ENCODE measurements around the gene PACS1.

PACS1 gene

DNA sequence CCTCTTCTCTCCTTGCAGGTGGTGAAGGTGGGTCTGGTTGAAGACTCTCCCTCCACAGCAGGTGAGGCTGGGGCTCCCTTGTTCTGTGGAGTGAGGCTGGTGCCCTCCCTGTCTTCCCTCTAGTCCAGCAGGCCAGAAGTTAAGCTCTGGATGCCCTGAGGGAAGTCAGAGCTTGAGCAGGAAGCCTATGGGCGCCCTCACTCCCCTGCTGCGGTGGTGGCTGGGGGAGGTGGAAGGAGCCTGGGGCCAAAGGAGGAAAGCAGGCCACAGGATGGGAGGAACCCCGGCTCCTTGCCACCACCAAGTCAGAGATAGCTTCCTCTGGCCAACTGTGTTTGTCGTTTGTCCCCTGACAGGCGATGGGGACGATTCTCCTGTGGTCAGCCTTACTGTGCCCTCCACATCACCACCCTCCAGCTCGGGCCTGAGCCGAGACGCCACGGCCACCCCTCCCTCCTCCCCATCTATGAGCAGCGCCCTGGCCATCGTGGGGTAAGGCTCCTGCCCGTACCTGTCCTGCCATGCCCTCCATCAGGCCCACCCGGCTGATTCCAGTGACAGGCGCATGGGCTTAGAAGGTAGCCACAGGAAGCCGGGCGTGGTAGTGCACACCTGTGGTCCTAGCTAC is 168.8 kb downstream of the PACS1 start:
- TF ChIP-seq, protein P1, sequence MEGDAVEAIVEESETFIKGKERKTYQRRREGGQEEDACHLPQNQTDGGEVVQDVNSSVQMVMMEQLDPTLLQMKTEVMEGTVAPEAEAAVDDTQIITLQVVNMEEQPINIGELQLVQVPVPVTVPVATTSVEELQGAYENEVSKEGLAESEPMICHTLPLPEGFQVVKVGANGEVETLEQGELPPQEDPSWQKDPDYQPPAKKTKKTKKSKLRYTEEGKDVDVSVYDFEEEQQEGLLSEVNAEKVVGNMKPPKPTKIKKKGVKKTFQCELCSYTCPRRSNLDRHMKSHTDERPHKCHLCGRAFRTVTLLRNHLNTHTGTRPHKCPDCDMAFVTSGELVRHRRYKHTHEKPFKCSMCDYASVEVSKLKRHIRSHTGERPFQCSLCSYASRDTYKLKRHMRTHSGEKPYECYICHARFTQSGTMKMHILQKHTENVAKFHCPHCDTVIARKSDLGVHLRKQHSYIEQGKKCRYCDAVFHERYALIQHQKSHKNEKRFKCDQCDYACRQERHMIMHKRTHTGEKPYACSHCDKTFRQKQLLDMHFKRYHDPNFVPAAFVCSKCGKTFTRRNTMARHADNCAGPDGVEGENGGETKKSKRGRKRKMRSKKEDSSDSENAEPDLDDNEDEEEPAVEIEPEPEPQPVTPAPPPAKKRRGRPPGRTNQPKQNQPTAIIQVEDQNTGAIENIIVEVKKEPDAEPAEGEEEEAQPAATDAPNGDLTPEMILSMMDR (IDR thresholded peaks at IDR 0.05; ENCODE audit: insufficient read depth, missing control alignments): no peak
- FAIRE-seq: no peak
- no peak for DNase-seq (ENCODE audit: insufficient read length, low spot score)

GRCh38 chr11:66239511-66239910 is 169.4 kb downstream of the PACS1 start:
- TF ChIP-seq, protein P1 (IDR thresholded peaks at IDR 0.05; ENCODE audit: insufficient read depth, missing control alignments): no peak
- no peak for DNase-seq (ENCODE audit: insufficient read length, low spot score)
- FAIRE-seq: no peak

DNA sequence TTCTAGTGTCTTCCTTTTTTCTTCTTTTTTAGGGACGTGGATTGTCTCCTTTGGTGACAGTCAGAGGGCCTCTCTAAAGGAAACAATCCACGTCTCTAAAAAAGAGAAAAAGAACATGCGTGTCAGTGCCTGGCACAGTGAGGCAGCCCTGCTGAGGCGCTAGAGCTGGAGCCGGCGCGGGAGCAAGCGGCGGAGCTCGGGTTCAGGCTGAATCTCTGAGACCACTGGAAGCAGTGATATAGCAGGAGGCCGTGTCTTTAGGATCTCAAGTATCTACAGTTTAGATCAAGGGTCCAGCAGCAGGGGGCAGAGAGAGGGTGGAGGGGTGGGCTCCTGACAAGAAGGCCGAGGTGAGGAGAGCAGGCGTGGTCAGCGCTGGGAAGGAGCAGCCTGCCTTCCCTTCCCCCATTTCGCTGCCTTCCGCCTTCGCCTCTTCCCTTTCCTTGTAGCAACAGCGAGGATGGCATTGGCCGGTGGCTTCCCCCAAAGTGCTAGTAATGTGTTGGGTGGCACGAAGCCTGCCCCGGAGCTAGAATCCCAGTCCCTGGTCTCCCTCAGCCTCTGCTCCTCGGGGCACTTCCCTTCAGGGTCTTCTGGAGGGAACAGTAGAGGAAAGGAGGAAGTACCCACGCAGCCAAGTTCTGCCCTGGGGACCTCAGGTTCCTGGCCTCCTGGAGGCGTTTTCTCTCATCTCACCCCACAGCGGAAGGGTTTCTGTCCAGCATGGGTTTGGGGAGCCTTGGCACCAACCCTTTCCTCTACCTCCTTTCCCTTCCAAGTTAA is 170.1 kb downstream of the PACS1 start:
- DNase-seq (ENCODE audit: insufficient read length, low spot score) (no peak), FAIRE-seq (no peak)
- TF ChIP-seq, protein P1 (IDR thresholded peaks at IDR 0.05; ENCODE audit: insufficient read depth, missing control alignments): no peak

DNA sequence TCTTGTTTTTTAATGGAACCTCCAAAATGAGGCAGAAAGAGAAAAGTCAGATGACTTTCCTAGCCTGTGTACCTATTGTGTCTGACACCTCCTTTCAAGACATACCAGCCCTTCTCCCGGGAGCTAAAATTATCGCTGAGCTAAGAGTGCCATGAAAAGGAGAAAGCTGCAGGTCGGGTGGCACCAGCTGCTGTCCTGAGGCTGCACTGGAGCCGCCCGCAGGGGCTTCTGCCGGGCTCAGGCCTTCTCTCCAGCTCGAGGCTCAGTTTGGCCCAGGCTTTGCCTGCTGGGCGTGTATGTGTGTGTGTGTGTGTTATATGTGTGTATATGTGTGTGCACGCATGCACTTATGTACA is 170.7 kb downstream of the PACS1 start:
- no peak for DNase-seq (ENCODE audit: insufficient read length, low spot score)
- no peak for FAIRE-seq
- TF ChIP-seq, protein P1 (IDR thresholded peaks at IDR 0.05; ENCODE audit: insufficient read depth, missing control alignments): no peak

- FAIRE-seq (no peak), DNase-seq (ENCODE audit: insufficient read length, low spot score) (no peak)
- TF ChIP-seq, protein P1 (IDR thresholded peaks at IDR 0.05; ENCODE audit: insufficient read depth, missing control alignments): no peak
These were observed 172.2 kb downstream of the PACS1 start for GRCh38 chr11:66242095-66242765.

DNA sequence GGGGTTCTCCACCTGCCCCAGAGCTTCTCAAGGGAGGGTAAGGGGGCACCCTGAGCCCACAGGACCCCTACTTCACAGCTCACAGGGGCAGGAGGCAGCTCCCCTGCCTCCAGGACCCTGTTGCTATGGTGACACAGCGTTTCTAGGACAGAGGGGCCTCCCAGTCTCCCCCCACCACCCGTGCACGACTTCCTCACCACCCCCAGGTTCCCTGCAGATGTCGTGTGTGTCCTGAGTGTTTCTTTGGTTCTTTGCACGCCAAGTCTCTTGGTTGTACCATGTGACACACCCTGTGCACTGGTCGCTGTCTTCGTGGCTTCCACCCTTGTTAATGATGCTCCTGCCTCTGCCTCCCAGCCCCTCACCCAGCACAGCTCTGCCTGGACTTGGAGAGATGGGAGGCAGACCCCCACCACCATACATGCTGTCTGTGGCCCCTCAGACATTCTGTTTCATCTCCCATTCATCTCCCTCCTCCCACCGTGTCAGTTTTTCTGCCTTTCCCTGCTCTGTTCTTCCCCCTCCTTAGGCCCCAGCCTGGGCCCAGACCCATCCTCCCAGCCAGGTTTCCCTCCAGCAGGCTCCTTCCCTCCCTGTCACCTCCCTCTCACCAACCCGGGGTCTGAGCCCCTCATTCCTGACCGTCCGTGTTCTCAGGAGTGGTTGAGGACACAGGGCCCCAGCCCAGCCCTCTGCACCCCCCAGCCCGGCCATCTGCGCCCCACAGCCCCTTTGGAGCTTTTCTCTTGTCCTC is 173.9 kb downstream of the PACS1 start:
- FAIRE-seq: no peak
- DNase-seq (ENCODE audit: insufficient read length, low spot score): no peak
- TF ChIP-seq, protein P1 (IDR thresholded peaks at IDR 0.05; ENCODE audit: insufficient read depth, missing control alignments): no peak

Measured in D721Med (cell line).